NCI-H345 treated with DMSO at 0.1 percent for 48 hours (cell line): ENCODE measurements around the gene CARD19.
"Not testable (repeated sequence)": the region's sequence is repeated elsewhere in the genome, so short reads cannot be mapped to it uniquely, and the experiment has no call there.

Experiments
- DNase-seq: peaks from one replicate; lab custom pipeline; 2025; ENCODE audit not compliant: unreplicated experiment; lab: John Stamatoyannopoulos, UW

Gene CARD19

GRCh38 chr9:93129691-93130500 is 33.9 kb downstream of the CARD19 start:
- no peak for DNase-seq

GRCh38 chr9:93130861-93131481 is 35.0 kb downstream of the CARD19 start:
- no peak for DNase-seq

GRCh38 chr9:93131599-93132286 is 35.7 kb downstream of the CARD19 start:
- no peak for DNase-seq

- no peak for DNase-seq
Measured at GRCh38 chr9:93132287-93132927, 36.4 kb downstream of the CARD19 start.

- no peak for DNase-seq
Measured at GRCh38 chr9:93132946-93133680, 37.1 kb downstream of the CARD19 start.

- no peak for DNase-seq
Measured at GRCh38 chr9:93133681-93134014, 37.6 kb downstream of the CARD19 start.

GRCh38 chr9:93134015-93134739 is 38.2 kb downstream of the CARD19 start, which contains the start of gene NINJ1:
TSS of gene NINJ1 (minus strand) at chr9:93134251. CDS start at chr9:93134217, 34 bp downstream.
- DNase-seq: no peak

GRCh38 chr9:93134740-93135444 is 38.9 kb downstream of the CARD19 start:
- no peak for DNase-seq

GRCh38 chr9:93136011-93136440 is 40.0 kb downstream of the CARD19 start:
- DNase-seq: no peak

GRCh38 chr9:93137362-93137761 is 41.3 kb downstream of the CARD19 start:
- DNase-seq: no peak

GRCh38 chr9:93138171-93138764 is 42.3 kb downstream of the CARD19 start:
- DNase-seq: no peak

GRCh38 chr9:93139365-93140182 is 43.6 kb downstream of the CARD19 start:
- DNase-seq: no peak

GRCh38 chr9:93141771-93142483 is 45.9 kb downstream of the CARD19 start:
- DNase-seq: no peak

GRCh38 chr9:93143830-93144530 is 48.0 kb downstream of the CARD19 start:
- DNase-seq: no peak

GRCh38 chr9:93146696-93147095 is 50.7 kb downstream of the CARD19 start:
- not testable (repeated sequence) for DNase-seq

GRCh38 chr9:93147632-93148031 is 51.6 kb downstream of the CARD19 start:
- DNase-seq: no peak

- DNase-seq: no peak
Measured at GRCh38 chr9:93148721-93149120, 52.7 kb downstream of the CARD19 start.
